ENCODE measurements around the gene TAF3.
A peak's percentile ranks its signal among the peaks of the same experiment; 100 is the strongest.

The TAF3 gene

GRCh38 chr10:8052956-8053445 is 234.7 kb downstream of the TAF3 start:
- Mint-ChIP-seq H3K4me3 (peak overlapping the region; percentile 97), H3K27ac (peak overlapping the region; percentile 83), H3K4me1 (peaks cover 53% of the 10 kb centered on the region), H3K27me3 (peaks cover 16% of the 10 kb centered on the region), H3K9me3 (no peaks in the 10 kb centered on the region), H3K36me3 (no peaks in the 10 kb centered on the region)

- Mint-ChIP-seq H3K4me1 (peaks cover 57% of the 10 kb centered on the region), H3K27ac (peak overlapping the region; percentile 93), H3K27me3 (peaks cover 15% of the 10 kb centered on the region), H3K4me3 (peak overlapping the region; percentile 97), H3K9me3 (no peaks in the 10 kb centered on the region), H3K36me3 (no peaks in the 10 kb centered on the region)
Observed at GRCh38 chr10:8053446-8054243, 235.3 kb downstream of the TAF3 start.

GRCh38 chr10:8054244-8054493 is 235.9 kb downstream of the TAF3 start:
- H3K36me3 Mint-ChIP-seq = peaks cover under 1% of the 10 kb centered on the region
- peaks cover 13% of the 10 kb centered on the region for H3K27me3 Mint-ChIP-seq
- H3K27ac Mint-ChIP-seq = peak overlapping the region; percentile 93
- H3K4me3 Mint-ChIP-seq = peak overlapping the region; percentile 97
- H3K9me3 Mint-ChIP-seq = no peaks in the 10 kb centered on the region
- peaks cover 57% of the 10 kb centered on the region for H3K4me1 Mint-ChIP-seq

GRCh38 chr10:8054494-8055407 is 236.4 kb downstream of the TAF3 start, which contains the start of gene GATA3:
GATA3 (plus strand) TSS chr10:8054688; CDS start chr10:8055656, 968 bp downstream.
- Mint-ChIP-seq H3K27ac (peak within 1 kb of the TSS; percentile 99), H3K9me3 (no peaks in the 10 kb centered on the region), H3K4me3 (peak within 1 kb of the TSS; percentile 99), H3K36me3 (peaks cover 2% of the 10 kb centered on the region), H3K4me1 (peaks cover 61% of the 10 kb centered on the region), H3K27me3 (peaks cover 13% of the 10 kb centered on the region)

- Mint-ChIP-seq H3K4me3 (peak overlapping the region; percentile 99), H3K27me3 (peaks cover 12% of the 10 kb centered on the region), H3K9me3 (no peaks in the 10 kb centered on the region), H3K27ac (peak overlapping the region; percentile 83), H3K36me3 (peaks cover 2% of the 10 kb centered on the region), H3K4me1 (peaks cover 66% of the 10 kb centered on the region)
Observed at GRCh38 chr10:8055420-8056349, 237.4 kb downstream of the TAF3 start.

GRCh38 chr10:8056378-8056777 is 238.1 kb downstream of the TAF3 start:
- Mint-ChIP-seq H3K36me3 (peaks cover 3% of the 10 kb centered on the region), H3K9me3 (no peaks in the 10 kb centered on the region), H3K27ac (peak overlapping the region; percentile 89), H3K27me3 (peaks cover 12% of the 10 kb centered on the region), H3K4me3 (peak overlapping the region; percentile 99), H3K4me1 (peaks cover 72% of the 10 kb centered on the region)

GRCh38 chr10:8056871-8057331 is 238.6 kb downstream of the TAF3 start:
- H3K27me3 Mint-ChIP-seq = peaks cover 12% of the 10 kb centered on the region
- peaks cover 4% of the 10 kb centered on the region for H3K36me3 Mint-ChIP-seq
- H3K4me3 Mint-ChIP-seq = peak overlapping the region; percentile 99
- peaks cover 76% of the 10 kb centered on the region for H3K4me1 Mint-ChIP-seq
- no peaks in the 10 kb centered on the region for H3K9me3 Mint-ChIP-seq
- peak overlapping the region; percentile 89 for H3K27ac Mint-ChIP-seq

- Mint-ChIP-seq H3K36me3 (peaks cover 4% of the 10 kb centered on the region), H3K27ac (peak overlapping the region; percentile 62), H3K4me3 (peak overlapping the region; percentile 99), H3K9me3 (no peaks in the 10 kb centered on the region), H3K27me3 (peaks cover 5% of the 10 kb centered on the region), H3K4me1 (peaks cover 76% of the 10 kb centered on the region)
Observed at GRCh38 chr10:8057636-8058273, 239.4 kb downstream of the TAF3 start.

- Mint-ChIP-seq H3K4me3 (peak overlapping the region; percentile 99), H3K27me3 (no peaks in the 10 kb centered on the region), H3K4me1 (peaks cover 78% of the 10 kb centered on the region), H3K9me3 (no peaks in the 10 kb centered on the region), H3K27ac (peak overlapping the region; percentile 88), H3K36me3 (peaks cover 7% of the 10 kb centered on the region)
Observed at GRCh38 chr10:8058274-8059111, 240.2 kb downstream of the TAF3 start.

- peak overlapping the region; percentile 99 for H3K4me3 Mint-ChIP-seq
- peaks cover 10% of the 10 kb centered on the region for H3K36me3 Mint-ChIP-seq
- H3K27ac Mint-ChIP-seq = peak overlapping the region; percentile 88
- H3K9me3 Mint-ChIP-seq = no peaks in the 10 kb centered on the region
- peaks cover 79% of the 10 kb centered on the region for H3K4me1 Mint-ChIP-seq
- H3K27me3 Mint-ChIP-seq = no peaks in the 10 kb centered on the region
Observed at GRCh38 chr10:8059191-8059936, 241.1 kb downstream of the TAF3 start.

GRCh38 chr10:8060010-8060703 is 241.9 kb downstream of the TAF3 start:
- Mint-ChIP-seq H3K36me3 (peaks cover 14% of the 10 kb centered on the region), H3K27ac (peak overlapping the region; percentile 88), H3K4me3 (peak overlapping the region; percentile 99), H3K9me3 (no peaks in the 10 kb centered on the region), H3K4me1 (peaks cover 82% of the 10 kb centered on the region), H3K27me3 (no peaks in the 10 kb centered on the region)

GRCh38 chr10:8060704-8061121 is 242.4 kb downstream of the TAF3 start:
- Mint-ChIP-seq H3K27me3 (no peaks in the 10 kb centered on the region), H3K9me3 (no peaks in the 10 kb centered on the region), H3K36me3 (peaks cover 16% of the 10 kb centered on the region)

More at GRCh38 chr10:8060704-8061121, 242.4 kb downstream of the TAF3 start:
- peak overlapping the region; percentile 88 for H3K27ac Mint-ChIP-seq
- peaks cover 85% of the 10 kb centered on the region for H3K4me1 Mint-ChIP-seq
- peak overlapping the region; percentile 99 for H3K4me3 Mint-ChIP-seq
